ENCODE results near the gene S100A1.

DNA sequence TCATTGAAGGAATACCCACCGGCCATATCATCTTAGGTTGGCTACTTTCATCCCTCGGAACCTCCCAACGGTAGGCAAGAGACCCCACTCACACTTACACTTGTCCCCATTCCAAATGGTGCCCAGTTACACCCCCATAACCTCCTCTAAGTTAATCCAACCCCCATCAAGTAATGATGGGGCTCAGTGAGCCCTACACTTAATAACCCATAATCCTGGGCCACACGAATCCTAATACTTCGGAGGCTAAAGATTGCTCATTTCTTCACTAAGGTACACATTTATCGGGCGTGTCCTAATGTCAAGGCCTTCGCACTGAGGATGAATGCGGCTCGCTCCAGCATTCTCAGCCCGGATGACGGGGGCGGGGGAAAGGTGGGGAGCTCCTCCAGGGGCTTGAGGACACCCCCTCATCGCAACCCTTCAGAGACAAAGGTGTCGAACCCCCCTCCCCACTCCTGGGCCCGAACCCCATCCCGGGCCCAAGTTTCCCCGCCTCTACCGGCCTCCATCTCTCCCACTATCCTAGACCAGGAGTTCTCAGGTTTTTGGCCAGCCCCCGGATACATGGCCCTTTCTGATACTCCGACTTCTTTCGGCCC, 42.1 kb downstream of the S100A1 start:
- TF ChIP-seq EZH2 (IDR thresholded peaks at IDR 0.05; ENCODE audit: low read length, unreplicated experiment): no peak
- TF ChIP-seq, protein P1, sequence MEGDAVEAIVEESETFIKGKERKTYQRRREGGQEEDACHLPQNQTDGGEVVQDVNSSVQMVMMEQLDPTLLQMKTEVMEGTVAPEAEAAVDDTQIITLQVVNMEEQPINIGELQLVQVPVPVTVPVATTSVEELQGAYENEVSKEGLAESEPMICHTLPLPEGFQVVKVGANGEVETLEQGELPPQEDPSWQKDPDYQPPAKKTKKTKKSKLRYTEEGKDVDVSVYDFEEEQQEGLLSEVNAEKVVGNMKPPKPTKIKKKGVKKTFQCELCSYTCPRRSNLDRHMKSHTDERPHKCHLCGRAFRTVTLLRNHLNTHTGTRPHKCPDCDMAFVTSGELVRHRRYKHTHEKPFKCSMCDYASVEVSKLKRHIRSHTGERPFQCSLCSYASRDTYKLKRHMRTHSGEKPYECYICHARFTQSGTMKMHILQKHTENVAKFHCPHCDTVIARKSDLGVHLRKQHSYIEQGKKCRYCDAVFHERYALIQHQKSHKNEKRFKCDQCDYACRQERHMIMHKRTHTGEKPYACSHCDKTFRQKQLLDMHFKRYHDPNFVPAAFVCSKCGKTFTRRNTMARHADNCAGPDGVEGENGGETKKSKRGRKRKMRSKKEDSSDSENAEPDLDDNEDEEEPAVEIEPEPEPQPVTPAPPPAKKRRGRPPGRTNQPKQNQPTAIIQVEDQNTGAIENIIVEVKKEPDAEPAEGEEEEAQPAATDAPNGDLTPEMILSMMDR (conservative IDR thresholded peaks at IDR 0.05; ENCODE audit: low read depth, low read length): no peak
- no peak for TF ChIP-seq EZH2phosphoT487 (IDR thresholded peaks at IDR 0.05; ENCODE audit: borderline replicate concordance, low read length)

Data from PC-3 (cell line).